NCI-H1048 (cell line): ENCODE results near the gene FAT1.

Source experiments
- DNase-seq: peaks from one replicate; lab custom pipeline; 2025; lab: John Stamatoyannopoulos, UW

Gene FAT1

DNA sequence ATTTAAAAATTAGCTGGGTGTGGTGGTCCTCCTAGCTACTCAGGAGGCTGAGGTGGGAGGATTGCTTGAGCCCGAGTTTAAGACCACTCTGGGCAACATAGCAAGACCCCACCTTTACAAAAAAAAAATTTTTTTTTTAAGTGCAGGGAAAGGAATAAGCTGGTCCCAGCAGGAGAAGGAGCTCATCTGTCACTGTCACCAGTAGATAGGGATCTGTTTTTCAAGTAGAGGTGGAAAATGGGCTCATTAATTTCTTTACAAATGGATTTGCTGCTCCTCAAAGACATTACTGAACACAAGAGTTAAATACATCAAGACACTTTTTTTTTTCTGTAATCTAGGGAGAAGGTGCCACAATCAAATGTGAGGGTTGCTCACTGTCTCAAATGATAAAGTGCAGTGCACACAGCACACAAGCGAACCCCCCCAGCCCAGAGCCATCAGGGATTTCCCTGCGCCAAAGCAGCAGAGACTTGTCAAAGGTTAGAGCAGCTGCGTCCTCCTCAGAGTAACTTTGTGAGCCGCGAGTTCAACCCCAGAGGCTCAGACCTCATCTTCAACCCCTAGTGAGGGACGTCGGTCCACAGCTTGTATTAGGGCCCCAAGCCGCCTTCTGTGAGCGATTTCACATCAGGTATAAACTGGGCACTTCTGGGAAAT, 154.0 kb downstream of the FAT1 start:
- no peak for DNase-seq

DNA sequence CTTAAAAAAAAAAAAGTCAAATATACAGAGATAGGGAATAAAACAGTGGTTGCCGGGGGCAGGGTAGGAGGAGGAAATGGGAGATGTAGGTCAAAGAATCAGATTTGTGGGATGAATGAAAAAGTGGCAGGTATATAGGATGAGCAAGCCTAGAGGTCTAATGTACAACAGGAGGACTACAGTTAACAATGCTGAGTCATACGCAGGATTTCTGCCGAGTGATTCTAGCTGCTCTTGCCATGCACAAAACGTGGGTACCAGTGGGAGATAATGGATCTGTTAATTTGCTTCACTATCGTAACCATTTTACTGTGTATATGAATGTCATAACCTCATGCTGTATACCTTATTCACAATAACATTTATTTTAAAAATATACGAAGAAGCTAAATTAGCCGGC, 157.6 kb downstream of the FAT1 start:
- DNase-seq: no peak

DNA sequence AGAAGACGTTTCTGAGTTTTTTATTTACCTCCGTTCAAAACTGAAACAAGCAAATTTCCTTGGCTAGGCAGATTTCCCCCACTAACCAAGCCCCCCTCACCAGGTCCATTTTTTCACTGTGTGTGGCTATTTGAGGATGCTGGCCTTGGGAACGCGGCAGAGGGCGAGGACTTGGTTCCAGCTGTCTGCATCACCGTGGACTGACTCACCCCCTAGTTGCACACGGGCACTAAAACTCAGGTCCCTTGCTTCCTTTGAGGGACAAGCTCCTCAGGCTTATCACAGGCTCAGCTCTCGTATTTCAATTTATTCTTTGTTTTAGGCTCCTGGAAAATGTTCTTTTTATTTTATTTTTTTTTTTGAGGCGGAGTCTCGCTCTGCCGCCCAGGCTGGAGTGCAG, 159.9 kb downstream of the FAT1 start:
- no peak for DNase-seq

DNA sequence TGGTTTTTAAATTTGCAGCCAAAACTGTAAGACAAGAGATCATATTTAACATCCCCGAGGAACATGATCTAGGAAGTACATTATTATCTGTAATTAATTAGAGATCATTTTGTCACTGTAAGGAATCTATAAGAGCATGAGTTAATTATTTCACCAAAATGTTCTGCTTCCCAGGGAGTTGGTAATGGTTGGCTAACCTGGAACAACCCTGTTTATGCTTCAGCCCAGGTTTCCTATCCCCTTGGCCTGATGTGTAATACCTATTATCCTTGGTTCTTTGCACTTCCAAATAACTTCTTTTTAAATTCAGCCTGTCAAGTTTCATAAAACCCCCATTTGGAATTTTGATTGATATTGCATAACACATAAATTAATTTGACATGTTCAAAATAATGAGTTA, 161.9 kb downstream of the FAT1 start:
- DNase-seq: no peak

DNA sequence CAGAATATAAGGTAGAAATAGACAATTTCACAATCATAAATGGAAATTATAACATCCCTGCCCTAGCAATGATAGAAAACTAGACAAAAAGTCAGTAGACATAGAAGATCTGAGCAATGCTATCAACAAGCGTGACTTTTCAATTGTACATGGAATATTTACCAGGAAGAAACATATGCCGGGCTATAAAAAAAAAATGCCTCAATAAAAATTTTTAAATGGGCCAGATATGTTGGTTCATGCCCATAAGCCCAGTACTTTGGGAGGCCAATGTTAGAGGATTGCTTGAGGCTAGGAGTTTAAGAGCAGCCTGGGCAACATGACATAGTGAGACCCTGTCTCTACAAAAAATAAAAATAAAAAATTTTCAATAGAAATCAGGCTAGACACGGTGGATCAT, 163.0 kb downstream of the FAT1 start:
- DNase-seq: no peak

DNA sequence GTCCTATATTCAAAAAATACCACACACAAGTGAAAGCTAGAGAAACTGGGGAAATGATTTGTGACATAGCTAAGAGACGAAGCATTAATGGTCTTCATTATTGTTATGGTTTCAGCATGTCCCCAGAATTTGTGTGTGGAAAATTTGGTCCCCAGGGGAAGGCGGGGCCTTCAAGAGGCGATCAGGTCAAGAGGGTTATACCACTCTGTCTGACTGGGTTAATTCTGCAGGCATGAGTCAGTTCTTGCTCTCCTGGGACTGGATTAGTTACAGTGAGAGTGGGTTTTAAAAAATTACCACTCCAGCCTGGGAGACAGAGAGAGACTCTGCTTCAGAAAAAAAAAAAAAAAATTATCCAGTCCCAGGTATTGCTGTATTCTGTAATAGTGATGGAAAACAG, 166.2 kb downstream of the FAT1 start:
- no peak for DNase-seq

DNA sequence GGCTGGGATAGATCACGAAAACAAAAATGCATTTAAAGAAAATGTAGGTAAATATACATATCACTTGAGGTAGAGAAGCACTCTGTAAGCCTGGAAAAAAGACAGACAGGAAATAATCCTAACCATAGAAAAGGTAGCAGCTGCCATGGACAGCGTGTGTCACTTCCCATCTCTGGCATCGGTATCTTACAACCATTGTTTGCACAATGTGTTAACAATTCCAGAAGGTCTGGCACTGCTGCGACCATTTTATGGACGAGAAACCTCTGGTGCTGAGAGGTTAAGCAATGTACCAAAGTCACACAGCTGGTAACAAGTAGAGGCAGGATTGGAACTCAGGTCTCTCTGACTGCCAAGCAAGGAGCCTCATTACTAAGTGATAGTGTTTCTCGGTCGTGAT, 166.6 kb downstream of the FAT1 start:
- no peak for DNase-seq

DNA sequence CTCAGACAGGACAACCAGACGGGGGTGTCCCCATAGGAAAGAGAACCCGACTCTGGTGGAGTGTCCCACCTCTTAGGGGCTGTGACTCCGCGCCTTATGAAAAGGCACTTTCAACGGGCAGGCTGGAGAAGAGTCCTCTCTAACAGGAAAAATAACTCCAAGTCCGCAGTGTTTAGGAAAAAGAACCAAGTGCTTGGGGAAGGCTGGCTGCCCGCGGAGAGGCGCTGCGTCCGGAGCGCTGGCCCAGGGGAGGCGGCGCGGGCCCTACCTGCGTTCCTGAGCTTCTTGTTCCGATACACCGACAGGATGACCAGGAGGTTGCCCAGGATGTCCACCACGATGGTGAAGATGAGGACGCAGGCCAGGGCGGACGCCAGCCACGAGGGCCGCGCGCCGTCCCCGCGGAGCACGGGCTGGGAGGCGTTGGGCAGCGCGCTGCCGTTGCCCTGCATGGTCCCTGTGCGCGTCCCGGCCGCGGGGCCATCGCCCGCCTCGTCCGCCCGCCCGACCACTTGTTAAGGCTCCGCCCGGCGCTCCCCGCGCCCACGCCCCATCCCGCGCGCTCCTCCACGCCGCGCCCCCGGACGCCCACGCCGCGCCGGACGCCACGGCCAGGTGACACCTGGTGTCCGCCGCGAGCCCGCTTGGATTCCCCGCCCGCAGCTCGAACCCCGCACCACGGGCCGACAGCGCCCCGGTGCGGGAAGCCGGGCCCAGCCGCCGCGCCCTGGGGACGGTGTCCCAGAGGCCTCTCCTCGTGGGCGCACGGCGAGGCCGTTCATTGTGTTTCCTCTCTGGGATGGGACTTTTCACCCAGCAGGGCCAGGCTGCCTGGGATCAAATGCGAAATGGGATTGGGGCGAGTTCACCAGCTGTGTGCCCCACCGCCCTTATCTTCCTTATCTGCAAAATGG, 168.5 kb downstream of the FAT1 start, which contains the start of gene MTNR1A:
Gene MTNR1A, minus strand, starts transcription at position 654 of the 914 bp plus-strand sequence. Its CDS starts 202 bp downstream, at position 452.
- DNase-seq: no peak

DNA sequence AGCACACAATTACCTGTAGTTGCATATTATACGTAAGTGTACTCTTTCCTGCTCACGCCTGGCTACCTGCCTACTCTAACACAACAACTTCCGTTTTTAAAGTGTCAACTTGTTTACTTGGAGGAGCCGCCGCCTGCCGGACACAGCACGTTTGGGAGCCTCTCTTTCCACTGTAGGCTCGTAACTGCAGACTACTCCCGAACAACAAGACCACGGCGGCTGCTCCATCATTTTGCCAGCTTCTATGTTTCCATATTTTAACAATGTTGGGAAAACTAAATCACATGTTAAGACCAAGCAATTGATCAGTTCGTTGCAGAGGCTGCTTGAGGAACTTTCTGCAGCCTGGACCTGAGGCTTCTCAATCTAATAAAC, 169.1 kb downstream of the FAT1 start:
- DNase-seq: no peak

DNA sequence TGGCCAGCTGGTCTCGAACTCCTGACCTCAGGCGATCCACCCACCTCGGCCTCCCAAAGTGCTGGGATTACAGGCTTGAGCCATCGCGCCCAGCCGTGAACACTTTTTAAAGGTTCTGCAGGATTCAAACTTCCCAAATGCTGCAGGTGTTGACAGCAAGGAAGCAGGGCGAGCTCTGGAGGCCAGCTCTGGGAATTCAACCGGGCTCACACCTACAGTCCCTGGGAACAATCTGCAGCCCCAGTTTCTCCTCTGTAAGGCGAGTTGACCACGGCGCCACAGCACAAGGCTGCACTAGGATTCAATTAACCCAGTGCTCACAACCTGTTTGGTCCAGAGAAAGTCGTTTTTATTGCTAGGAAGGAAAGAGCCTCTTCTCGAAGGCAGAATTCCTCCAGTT, 169.9 kb downstream of the FAT1 start:
- no peak for DNase-seq

DNA sequence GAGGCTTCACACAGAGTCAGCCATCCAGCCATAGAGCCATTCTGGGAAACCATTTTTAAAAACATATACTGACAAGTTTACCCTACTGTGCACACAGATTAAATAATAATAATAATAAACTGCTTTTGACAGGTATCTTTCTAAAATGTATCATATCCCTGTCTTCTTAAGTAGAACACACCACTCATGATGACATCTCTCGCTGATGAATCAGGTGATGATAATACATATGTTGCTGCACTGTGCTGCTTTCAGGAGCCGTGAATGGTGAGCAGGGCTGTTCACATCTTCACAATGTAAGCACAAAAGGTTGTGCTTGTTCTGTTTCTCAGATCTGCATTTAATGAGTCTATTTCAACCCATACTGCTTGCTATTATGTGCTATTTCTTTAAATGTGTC, 171.8 kb downstream of the FAT1 start:
- no peak for DNase-seq

DNA sequence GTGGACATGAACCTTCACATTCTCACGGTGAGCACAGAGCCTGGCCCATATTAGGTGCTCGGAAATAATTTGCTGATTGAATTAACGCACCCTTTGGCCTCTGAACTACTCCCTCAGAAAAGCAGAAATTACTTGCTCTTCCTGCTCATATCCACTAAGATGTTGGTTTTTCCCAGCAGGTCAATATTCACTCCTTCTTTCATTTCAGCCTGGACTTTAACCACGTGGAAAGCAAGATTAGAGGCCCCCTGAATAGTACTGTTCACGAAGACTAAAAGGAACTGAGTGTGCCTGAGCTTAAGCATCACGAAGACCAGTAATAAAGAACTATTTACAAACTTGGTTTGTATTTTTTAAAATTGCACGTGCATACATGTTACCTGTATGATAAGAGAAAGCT, 178.2 kb downstream of the FAT1 start:
- no peak for DNase-seq

DNA sequence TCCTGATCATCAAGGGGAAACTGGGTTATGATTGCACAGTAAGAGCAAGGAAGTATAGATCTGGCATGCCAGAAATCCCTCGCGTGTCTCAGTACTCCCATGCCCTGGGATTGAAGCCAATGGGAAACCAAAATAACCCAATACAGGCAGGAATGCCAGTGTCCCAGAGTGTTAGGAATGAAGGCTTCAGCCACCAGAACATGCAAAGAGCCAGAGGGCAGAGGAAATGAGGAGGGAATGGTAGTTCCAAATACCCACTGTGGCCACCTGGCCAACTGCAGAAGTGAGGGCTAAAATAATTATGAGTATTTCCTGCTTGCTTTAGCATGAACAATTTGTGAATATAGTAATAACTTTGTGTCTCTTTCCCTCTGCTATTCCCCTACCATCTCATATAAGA, 180.4 kb downstream of the FAT1 start:
- no peak for DNase-seq

DNA sequence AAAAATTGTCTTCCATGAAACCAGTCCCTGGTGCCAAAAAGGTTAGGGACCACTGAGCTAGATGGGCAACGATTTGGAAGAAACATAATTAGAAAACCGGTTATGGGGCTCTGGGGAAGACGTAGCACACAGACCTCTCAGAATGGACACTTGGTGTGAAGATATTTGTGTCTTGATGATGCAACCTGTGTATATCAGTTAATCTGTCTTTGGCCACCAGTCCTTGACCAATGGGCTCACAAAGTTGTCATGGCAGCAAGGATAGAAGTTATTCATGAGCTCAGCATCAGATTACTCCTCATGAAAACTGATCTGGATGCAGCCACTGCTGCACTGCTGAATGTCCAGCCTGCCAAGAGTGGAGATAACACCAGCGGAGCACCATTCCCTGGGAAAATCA, 181.9 kb downstream of the FAT1 start:
- DNase-seq: no peak

DNA sequence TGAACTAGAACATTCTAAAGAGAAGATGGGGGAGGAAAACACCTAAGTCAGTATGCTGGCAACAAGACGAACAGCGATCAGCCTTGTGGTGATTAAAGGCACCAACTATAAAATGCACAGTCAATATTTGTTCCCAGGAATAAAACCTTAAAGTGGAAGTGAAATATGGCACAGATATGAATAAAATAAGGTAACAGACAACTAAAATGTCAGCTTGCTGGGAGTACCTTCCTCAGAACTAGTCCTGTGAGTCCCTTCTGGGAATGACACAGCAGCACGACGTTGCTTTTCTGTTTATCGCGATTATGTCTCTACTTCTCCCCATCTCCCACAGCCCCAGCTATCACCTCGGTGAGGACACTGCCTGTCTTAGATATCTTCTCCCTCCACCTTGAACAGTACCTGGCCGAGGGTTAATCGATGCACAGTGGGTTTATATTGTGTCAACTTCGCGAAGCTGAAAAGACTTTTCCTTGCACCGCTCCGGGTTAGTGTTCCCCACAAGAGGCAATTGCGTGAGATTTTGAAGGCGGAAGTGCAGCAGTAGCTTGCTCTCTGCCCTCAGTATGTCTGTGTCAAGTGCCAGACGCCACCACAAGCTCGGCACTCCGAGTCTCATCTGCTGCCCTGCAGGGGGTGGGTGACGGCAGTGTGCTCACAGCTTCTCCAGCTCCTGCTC, 185.7 kb downstream of the FAT1 start:
- no peak for DNase-seq
